Activated naive CD4-positive, alpha-beta T cell (primary cell): Measurements from ENCODE around the gene NEK1.

Source experiments
- DNase-seq, 4 experiments: peaks; one replicate each; lab custom pipeline; 2025; lab: John Stamatoyannopoulos, UW

NEK1 gene

DNA sequence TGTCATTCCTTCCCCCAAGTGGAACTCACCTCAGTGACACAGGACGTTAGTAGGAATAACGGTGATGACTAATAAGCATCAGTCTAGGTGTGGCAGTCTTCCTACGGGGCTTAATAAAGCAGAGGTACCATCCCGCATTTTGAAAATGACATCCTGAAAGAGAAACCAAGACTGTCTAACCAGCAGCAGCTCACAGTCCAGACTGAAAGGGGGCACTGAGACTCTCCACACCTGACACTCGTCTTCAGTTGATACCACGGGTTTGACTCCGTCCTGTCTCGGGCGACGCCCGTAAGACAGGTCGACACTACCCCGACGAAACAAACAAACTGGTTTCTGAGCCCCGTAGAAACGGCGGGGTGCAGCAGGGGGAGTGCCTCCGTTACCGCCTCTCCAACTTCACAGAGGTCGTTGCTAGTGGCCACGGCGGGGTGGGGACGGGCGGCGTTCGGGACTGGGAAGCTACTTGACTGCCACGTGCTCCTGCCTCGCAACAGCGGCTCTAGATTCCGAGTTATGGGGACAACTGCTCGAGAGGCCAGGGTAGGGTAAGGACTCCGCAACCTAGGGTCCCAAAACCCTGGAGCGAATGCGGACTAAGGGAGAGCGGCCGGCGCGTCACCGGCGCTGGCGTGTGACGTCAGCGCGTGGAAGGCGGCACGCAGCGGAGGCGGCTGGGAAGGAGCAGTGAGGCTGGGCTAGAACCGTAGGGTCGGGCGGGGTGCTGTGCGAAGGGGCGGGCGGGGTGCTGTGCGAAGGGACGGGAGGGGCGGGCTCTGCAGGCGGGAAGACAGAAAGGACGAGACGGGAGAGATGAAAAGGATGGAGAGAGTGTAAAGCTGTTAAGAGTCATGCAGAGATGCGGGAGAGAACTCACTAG, at the start of gene NEK1:
Gene NEK1, minus strand, starts transcription at position 593 of the 880 bp plus-strand sequence. CDS start 9,953 bp downstream, outside the sequence.
- peak; percentile 45 to 78 (median 67) for DNase-seq

DNA sequence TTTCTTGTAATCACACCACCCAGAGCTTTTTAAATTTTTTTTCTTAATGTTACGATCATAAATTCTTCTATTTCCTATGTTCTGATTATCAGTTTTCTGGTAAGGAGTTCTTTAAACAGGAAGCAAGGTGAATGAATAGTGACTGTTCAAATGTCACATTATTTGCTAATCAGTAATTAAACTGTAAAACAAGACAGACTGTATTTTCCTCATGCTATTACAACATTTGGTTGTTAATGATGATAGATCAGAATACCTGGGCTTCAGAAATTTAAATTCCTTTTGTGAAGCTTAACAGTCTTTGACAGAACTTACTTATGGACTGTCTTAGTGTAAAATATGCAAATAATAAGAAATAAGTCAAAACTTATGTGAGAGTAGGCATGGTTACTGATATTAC, 49.4 kb upstream of the NEK1 start:
- DNase-seq = no peak

DNA sequence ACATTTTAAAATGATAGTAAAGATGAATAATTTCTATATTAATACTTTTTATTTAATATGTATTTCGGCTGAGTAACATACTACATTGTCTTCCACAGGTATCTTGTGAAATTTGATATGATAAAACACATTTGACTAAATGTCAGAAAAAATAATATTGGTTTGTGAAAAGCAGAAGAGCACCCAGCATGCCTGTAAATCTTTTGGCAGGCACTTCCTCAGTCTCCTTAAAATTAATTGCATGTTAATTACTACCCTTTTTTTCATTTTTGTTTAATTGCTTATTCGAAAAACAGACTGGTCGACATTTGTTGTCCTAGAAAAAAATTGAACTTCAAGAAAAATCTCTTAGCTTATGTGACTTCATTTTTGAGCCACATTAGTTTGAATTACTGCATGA, 48.5 kb upstream of the NEK1 start:
- no peak for DNase-seq

GRCh38 chr4:169659716-169660670, 47.6 kb upstream of the NEK1 start:
- DNase-seq = peak; percentile 0 to 20 (median 12)

- no peak for DNase-seq
These were observed 46.8 kb upstream of the NEK1 start for GRCh38 chr4:169658975-169659715.

DNA sequence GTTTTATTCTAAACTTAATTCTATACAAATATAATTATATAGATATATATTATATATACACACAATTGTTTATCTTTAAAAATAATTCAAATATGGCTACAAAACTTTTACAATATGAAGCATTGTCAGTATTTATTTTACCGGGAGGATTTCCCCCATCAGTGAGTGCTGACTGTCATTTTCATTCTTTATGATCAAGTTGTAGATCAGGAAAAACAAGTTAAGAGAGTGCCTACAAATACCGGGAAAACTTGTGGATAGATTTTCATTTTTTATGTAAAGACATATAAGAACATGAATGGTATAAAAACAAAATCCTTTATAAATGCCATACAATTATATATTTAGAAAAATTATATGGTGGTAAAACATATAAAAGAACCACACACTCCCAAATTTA, 45.8 kb upstream of the NEK1 start:
- no peak for DNase-seq

GRCh38 chr4:169657470-169658107, 45.2 kb upstream of the NEK1 start:
- DNase-seq = no peak

DNA sequence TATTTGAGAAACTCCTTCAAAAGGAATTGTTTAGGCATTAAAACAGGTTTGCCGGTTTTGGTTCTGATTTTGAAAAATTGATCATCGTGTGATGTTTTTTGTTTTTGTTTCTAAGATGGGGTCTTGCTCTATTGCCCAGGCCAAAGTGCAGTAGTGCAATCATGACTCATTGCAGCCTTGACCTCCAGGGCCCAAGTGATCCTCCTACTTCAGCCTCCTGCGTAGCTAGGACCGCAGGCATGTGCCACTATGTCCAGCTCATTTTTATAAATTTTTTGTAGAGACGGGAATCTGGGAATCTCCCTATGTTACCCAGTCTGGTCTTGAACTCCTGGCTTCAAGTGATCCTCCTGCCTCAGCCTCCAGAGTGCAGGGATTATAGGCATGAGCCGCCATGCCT, 43.0 kb upstream of the NEK1 start:
- DNase-seq = no peak

DNA sequence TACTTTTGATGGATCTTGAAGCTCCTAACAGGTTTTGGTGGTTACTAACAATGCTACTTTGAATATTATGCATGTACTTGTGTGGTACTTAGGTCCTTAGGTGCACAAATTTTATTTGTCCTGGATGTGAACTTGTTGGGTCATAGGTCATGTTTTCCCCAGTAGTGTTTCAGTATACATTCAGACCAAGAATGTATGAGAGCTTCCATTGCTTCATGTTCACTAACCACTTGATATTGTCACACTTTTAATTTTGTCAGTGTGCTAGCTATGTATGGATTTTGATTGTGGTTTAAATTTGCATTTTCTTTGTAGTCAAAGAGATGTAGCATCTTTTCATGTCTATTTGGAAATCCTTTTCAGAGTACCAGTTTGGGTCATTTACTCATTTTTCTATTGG, 40.2 kb upstream of the NEK1 start:
- no peak for DNase-seq

DNA sequence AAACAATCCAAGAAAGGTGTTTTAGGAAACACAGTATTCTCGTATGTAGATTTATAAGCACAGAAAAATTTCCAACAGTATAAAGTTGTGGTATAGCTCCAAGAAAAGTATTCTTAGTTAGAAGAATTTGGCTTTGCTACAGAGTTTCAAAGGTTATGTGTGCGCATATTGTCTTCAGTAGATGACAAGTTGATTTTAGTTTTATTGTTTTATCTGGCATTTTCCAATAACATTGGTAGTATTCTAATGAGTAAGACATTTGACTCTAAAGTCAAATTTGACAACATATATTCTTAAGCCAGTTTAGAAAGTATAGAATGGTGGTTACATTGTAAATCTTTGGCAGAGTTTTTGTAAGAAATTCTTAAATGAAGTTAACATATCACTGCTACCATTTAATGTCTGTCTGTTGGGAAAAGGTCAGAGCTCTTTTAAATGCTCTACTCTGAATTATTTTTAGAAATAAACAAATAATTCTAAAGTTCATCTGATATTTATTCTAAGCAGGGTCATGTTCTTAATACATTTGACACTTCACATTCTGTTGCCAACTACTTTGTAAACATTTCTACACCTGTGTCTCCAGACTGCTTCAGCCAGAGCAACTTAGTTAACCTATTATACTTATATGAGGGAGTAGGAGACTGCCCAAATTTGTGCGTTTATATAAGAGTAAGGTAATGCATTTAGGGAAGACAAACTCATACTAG, 38.0 kb upstream of the NEK1 start:
- DNase-seq = no peak

DNA sequence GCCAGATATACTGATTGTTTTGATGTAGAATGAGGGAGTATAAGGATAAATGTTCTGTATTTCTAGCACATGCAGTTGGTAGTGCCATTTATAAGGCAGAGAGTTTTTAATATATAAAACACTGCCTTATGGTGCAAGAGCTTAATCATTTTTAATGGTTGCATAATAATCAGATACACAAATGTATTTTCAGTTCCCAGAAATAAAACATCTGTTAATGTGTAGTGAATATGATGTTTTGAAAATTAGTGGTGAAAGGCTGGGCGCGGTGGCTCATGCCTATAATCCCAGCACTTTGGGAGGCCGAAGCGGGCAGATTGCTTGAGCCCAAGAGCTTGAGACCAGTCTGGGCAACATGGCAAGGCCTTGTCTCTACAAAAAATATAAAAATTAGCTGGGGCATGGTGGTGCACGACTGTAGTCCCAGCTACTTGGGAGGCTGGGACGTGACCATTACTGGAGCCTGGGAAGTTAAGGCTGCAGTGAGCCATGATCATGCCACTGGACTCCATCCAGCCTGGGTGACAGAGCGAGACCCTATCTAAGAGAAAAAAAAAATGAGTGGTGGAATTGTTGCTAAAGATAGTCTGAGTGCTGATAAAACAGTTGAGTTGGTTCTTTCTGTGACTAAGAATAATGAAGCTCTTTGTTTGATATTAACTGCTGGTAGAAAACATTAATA, 37.3 kb upstream of the NEK1 start:
- no peak for DNase-seq

DNA sequence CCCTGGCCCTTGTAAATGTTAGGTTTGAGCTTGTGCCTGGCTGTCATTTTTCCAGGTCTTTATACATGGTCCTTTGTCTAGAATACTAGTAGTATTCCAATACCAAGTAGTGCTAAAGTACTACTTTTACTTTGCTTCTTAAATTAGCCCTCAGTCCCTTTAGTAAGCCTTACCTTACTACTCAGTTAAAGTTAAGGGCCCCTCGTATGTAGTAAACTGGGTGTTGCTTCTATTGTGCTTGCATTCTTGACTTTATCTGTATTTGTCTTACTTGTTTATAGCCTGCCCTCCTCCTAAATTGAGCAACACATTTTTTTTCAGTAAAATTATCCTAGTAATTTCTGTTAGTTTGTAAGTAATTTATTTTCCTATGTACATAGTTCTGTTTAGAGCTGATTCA, 33.2 kb upstream of the NEK1 start:
- DNase-seq = no peak

GRCh38 chr4:169644802-169645201, 32.4 kb upstream of the NEK1 start:
- no peak for DNase-seq

DNA sequence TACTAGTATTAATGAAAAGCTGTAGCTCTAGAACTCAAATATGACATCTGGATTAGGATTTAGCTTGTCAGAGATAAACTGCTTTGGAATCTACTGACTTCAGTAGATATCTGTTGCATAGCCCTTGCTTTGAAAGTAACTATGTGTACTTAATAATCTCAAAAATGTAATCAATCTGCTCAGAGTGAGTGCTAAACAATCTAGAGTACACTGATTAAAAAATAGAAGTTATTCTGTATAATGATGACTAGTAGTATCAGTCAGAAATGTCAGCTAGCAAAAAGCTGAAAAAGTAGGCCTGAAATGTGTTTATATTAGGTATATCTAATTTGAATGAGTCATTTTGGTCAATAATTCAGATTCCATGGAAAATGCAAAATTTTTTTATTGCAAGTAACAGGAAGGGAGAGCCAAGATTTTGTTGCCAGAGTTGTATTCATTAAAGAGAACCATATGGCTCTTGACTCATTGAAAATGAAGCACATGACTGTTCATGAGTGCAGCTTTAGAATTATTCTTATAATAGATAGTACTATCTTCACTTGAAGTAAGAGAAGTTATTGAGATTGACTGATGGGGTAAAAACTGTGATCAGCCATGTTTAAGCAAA, 28.0 kb upstream of the NEK1 start:
- DNase-seq = no peak

DNA sequence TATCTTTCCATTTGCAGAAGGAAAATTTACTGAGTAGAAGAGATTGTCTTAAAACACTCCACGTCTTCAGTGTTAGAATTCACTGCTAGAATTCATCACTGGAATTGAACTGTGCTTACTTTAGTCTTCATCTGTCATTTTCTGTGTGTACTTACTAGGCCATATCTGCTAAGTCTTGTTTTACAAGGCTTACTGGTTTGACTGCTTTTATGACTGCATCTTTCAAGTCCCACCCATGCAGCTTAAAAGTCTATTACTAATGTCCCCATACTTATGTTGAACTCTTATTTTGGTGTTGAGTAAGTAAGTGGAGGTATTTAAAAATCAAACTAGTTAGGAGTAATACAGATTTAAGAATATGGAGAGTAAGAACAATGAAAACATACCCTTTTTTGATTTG, 22.6 kb upstream of the NEK1 start:
- DNase-seq = no peak

- no peak for DNase-seq
These were observed 20.5 kb upstream of the NEK1 start for GRCh38 chr4:169632896-169633295.

GRCh38 chr4:169630069-169630468, 17.7 kb upstream of the NEK1 start:
- DNase-seq = no peak

DNA sequence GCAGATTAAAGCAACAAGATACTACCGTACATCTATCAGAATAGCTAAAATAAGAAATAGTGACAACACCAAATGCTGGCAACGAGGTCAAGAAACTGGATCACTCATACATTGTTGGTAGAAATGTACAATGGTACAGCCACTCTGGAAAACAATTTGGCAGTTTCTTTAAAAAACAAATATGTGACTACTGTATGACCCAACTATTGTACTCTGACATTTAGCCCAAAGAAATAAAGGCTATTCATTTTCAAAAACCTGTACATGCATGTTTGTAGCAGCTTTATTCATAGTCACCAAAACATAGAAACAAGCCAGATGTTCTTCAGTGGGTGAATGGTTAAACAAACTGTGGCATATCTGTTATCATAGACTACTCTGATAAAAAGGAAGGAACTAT, 16.2 kb upstream of the NEK1 start:
- DNase-seq = no peak

DNA sequence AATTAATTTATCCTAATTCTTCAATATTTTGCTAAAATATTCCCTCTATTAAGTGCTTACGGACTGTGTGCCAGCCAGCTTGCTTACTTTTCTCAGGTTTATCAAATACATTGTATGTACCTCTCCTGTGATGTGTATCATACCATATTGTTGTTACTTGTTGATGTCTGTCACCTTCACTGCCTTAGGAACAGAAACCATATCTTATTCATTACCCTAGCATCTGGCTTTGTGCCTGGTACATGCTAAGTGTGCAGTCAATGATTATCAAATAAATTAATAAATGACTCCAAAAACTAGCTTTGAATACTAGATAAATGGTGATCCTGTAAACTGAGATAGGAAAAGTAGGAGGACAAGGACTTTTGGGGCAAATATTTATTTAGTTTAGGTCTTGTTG, 14.9 kb upstream of the NEK1 start:
- DNase-seq = no peak
